Testis (tissue), 2 donors: ENCODE data around the gene SEC11A.

Experiments
- POLR2A ChIP-seq: fragments of 450-650 bp; IDR thresholded peaks from one replicate; pipeline ENCODE4 v1.6.1; 2017; ENCODE audit warnings: antibody characterized with exemption, mild to moderate bottlenecking, moderate library complexity
- TF ChIP-seq, protein P1 (sequence below), 3 experiments: fragments of 450-650 bp in 2 of 3; fragments of 200-600 bp in 1 of 3; sonication (generic) in 1 of 3; IDR thresholded peaks; one replicate each; pipeline ENCODE4 v1.5.1; 2016 to 2019; ENCODE audit warnings: antibody characterized with exemption in 3 of 3, mild to moderate bottlenecking in 2 of 3, moderate library complexity in 1 of 3

- TF ChIP-seq, protein P1, sequence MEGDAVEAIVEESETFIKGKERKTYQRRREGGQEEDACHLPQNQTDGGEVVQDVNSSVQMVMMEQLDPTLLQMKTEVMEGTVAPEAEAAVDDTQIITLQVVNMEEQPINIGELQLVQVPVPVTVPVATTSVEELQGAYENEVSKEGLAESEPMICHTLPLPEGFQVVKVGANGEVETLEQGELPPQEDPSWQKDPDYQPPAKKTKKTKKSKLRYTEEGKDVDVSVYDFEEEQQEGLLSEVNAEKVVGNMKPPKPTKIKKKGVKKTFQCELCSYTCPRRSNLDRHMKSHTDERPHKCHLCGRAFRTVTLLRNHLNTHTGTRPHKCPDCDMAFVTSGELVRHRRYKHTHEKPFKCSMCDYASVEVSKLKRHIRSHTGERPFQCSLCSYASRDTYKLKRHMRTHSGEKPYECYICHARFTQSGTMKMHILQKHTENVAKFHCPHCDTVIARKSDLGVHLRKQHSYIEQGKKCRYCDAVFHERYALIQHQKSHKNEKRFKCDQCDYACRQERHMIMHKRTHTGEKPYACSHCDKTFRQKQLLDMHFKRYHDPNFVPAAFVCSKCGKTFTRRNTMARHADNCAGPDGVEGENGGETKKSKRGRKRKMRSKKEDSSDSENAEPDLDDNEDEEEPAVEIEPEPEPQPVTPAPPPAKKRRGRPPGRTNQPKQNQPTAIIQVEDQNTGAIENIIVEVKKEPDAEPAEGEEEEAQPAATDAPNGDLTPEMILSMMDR (IDR thresholded peaks at IDR 0.05) = no peak
- no peak for TF ChIP-seq POLR2A
Measured at GRCh38 chr15:84747416-84748273, 31.7 kb upstream of the SEC11A start.
